HepG2 (cell line): ENCODE data around the gene TCEANC2. TPM values are rescaled to one million over a fixed set of nuclear protein-coding genes. Genes with fewer than 3 reads are reported as not detected.

Experiments used
- GABPA ChIP-seq, 2 experiments: IDR thresholded peaks; 2 replicates each; pipeline ENCODE4 v1.6.1; 2011 to 2016; ENCODE audit warnings: low read depth in 2 of 2, low read length in 1 of 2, missing biosample characterization in 1 of 2, missing genetic modification characterization in 1 of 2
- JDP2 ChIP-seq: sonication (generic); formaldehyde crosslinking; IDR thresholded peaks from 2 replicates; pipeline ENCODE4 v1.8.1; 2022; ENCODE audit warnings: missing genetic modification reagents, borderline replicate concordance
- MYNN ChIP-seq: sonication (generic); formaldehyde crosslinking; IDR thresholded peaks from 2 replicates; pipeline ENCODE4 v1.4.0; 2020; ENCODE audit warnings: mild to moderate bottlenecking, low read depth, missing genetic modification reagents
- PPARG ChIP-seq: conservative IDR thresholded peaks from 2 replicates; pipeline ENCODE4 v1.6.1; 2016; ENCODE audit warnings: missing biosample characterization, missing genetic modification reagents
- PRPF4 ChIP-seq: fragments of 200-400 bp; formaldehyde crosslinking; IDR thresholded peaks from 2 replicates; pipeline ENCODE4 v1.6.1; 2016; ENCODE audit warnings: low read length, low read depth; ENCODE audit not compliant: poor library complexity, severe bottlenecking
- SRF ChIP-seq: IDR thresholded peaks from 2 replicates; pipeline ENCODE4 v1.6.1; 2011; ENCODE audit warnings: mild to moderate bottlenecking, low read depth, low read length, moderate library complexity
- TBX3 ChIP-seq: fragments of 450-650 bp; IDR thresholded peaks from 2 replicates; pipeline ENCODE4 v1.6.1; 2017; ENCODE audit warnings: antibody characterized with exemption, mild to moderate bottlenecking, inconsistent platforms, borderline replicate concordance
- ZBTB39 ChIP-seq: sonication (generic); formaldehyde crosslinking; IDR thresholded peaks from 2 replicates; pipeline ENCODE4 v1.5.0; 2020; ENCODE audit warnings: missing genetic modification reagents
- ZNF615 ChIP-seq: sonication (generic); formaldehyde crosslinking; IDR thresholded peaks from 2 replicates; pipeline ENCODE4 v1.5.0; 2020; ENCODE audit warnings: mild to moderate bottlenecking, missing genetic modification reagents, borderline replicate concordance
- ZNF639 ChIP-seq: conservative IDR thresholded peaks from 2 replicates; pipeline ENCODE4 v1.6.1; 2018; ENCODE audit warnings: missing genetic modification reagents
- ZNF652 ChIP-seq: IDR thresholded peaks from 2 replicates; pipeline ENCODE4 v1.6.1; 2016; ENCODE audit warnings: low read depth, borderline replicate concordance
- ZNF841 ChIP-seq: sonication (generic); formaldehyde crosslinking; IDR thresholded peaks from 2 replicates; pipeline ENCODE4 v1.8.1; 2023; ENCODE audit warnings: missing genetic modification reagents, borderline replicate concordance
- polyA plus RNA-seq, 8 experiments: library from polyadenylated mRNA; depleted of rRNA in 3 of 8; stranded (reverse) in 7 of 8; unstranded in 1 of 8; fragments of >200 nt; fragmentation: Illumina TruSeq in 4 of 8; extraction: Trizol in 4 of 8; gene quantifications; 2 replicates each; pipeline versions ENCODE4 v1.2.1 to v1.2.3, GENCODE V29; 2011 to 2016; ENCODE audit warnings: low read depth in 4 of 8, missing spikeins in 1 of 8, mixed read lengths in 1 of 8; ENCODE audit not compliant: insufficient read depth in 1 of 8
- total RNA-seq, 5 experiments: library from RNA; depleted of rRNA; stranded (reverse); fragments of >200 nt; fragmentation: Illumina TruSeq; extraction: Trizol; gene quantifications; 2 replicates each; pipeline ENCODE4 v1.2.3, GENCODE V29; 2016; ENCODE audit warnings: low read depth in 1 of 5
- TF ChIP-seq, protein P1 (sequence below): sonication (generic); formaldehyde crosslinking; IDR thresholded peaks from 2 replicates; pipeline ENCODE4 v1.5.0; 2020; ENCODE audit warnings: mild to moderate bottlenecking, missing genetic modification reagents
- TF ChIP-seq, protein P2 (sequence below): sonication (generic); formaldehyde crosslinking; conservative IDR thresholded peaks from 2 replicates; pipeline ENCODE4 v1.4.0; 2020; ENCODE audit warnings: missing genetic modification reagents
- TF ChIP-seq, protein P3 (sequence below): sonication (generic); formaldehyde crosslinking; IDR thresholded peaks from 2 replicates; pipeline ENCODE4 v1.5.0; 2020; ENCODE audit warnings: mild to moderate bottlenecking, missing genetic modification reagents, borderline replicate concordance

TCEANC2 gene
- total and polyA plus RNA-seq, 2 of the 13 experiments (the other 11 are each of a cell fraction or from before 2014, with no cell fraction given): 3.8 to 5.0 TPM

GRCh38 chr1:54028306-54029251, 24.8 kb upstream of the TCEANC2 start (continued):
- TF ChIP-seq ZBTB39 (no peak), JDP2 (CRISPR knock-in tag) (no peak), PPARG (CRISPR knock-in tag) (no peak), ZNF615 (no peak), PRPF4 (no peak), ZNF841 (CRISPR knock-in tag) (no peak), MYNN (CRISPR knock-in tag) (no peak), TBX3 (no peak), ZNF639 (CRISPR knock-in tag) (no peak), ZNF652 (CRISPR knock-in tag) (peak; percentile 83), GABPA (IDR thresholded peaks at IDR 0.05; ENCODE audit: low read depth, low read length) (no peak), GABPA (CRISPR knock-in tag; IDR thresholded peaks at IDR 0.05; ENCODE audit: low read depth) (no peak), SRF (no peak)
- TF ChIP-seq, protein P1, sequence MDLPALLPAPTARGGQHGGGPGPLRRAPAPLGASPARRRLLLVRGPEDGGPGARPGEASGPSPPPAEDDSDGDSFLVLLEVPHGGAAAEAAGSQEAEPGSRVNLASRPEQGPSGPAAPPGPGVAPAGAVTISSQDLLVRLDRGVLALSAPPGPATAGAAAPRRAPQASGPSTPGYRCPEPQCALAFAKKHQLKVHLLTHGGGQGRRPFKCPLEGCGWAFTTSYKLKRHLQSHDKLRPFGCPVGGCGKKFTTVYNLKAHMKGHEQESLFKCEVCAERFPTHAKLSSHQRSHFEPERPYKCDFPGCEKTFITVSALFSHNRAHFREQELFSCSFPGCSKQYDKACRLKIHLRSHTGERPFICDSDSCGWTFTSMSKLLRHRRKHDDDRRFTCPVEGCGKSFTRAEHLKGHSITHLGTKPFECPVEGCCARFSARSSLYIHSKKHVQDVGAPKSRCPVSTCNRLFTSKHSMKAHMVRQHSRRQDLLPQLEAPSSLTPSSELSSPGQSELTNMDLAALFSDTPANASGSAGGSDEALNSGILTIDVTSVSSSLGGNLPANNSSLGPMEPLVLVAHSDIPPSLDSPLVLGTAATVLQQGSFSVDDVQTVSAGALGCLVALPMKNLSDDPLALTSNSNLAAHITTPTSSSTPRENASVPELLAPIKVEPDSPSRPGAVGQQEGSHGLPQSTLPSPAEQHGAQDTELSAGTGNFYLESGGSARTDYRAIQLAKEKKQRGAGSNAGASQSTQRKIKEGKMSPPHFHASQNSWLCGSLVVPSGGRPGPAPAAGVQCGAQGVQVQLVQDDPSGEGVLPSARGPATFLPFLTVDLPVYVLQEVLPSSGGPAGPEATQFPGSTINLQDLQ (CRISPR knock-in tag): no peak
- TF ChIP-seq, protein P2, sequence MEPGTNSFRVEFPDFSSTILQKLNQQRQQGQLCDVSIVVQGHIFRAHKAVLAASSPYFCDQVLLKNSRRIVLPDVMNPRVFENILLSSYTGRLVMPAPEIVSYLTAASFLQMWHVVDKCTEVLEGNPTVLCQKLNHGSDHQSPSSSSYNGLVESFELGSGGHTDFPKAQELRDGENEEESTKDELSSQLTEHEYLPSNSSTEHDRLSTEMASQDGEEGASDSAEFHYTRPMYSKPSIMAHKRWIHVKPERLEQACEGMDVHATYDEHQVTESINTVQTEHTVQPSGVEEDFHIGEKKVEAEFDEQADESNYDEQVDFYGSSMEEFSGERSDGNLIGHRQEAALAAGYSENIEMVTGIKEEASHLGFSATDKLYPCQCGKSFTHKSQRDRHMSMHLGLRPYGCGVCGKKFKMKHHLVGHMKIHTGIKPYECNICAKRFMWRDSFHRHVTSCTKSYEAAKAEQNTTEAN (CRISPR knock-in tag): 0 out of 2 replicates have a peak, but pooled peaks have one; percentile 38
- TF ChIP-seq, protein P3, sequence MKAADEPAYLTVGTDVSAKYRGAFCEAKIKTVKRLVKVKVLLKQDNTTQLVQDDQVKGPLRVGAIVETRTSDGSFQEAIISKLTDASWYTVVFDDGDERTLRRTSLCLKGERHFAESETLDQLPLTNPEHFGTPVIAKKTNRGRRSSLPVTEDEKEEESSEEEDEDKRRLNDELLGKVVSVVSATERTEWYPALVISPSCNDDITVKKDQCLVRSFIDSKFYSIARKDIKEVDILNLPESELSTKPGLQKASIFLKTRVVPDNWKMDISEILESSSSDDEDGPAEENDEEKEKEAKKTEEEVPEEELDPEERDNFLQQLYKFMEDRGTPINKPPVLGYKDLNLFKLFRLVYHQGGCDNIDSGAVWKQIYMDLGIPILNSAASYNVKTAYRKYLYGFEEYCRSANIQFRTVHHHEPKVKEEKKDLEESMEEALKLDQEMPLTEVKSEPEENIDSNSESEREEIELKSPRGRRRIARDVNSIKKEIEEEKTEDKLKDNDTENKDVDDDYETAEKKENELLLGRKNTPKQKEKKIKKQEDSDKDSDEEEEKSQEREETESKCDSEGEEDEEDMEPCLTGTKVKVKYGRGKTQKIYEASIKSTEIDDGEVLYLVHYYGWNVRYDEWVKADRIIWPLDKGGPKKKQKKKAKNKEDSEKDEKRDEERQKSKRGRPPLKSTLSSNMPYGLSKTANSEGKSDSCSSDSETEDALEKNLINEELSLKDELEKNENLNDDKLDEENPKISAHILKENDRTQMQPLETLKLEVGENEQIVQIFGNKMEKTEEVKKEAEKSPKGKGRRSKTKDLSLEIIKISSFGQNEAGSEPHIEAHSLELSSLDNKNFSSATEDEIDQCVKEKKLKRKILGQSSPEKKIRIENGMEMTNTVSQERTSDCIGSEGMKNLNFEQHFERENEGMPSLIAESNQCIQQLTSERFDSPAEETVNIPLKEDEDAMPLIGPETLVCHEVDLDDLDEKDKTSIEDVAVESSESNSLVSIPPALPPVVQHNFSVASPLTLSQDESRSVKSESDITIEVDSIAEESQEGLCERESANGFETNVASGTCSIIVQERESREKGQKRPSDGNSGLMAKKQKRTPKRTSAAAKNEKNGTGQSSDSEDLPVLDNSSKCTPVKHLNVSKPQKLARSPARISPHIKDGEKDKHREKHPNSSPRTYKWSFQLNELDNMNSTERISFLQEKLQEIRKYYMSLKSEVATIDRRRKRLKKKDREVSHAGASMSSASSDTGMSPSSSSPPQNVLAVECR (CRISPR knock-in tag): peak; percentile 44; the same call in 1 of the 2 replicates
